ENCODE results near the gene RBM23. TPM values are rescaled to one million over a fixed set of nuclear protein-coding genes. Genes with fewer than 3 reads are reported as not detected.

The RBM23 gene
- total RNA-seq, 1 experiment from 2014 or later, result 79.2 TPM

DNA sequence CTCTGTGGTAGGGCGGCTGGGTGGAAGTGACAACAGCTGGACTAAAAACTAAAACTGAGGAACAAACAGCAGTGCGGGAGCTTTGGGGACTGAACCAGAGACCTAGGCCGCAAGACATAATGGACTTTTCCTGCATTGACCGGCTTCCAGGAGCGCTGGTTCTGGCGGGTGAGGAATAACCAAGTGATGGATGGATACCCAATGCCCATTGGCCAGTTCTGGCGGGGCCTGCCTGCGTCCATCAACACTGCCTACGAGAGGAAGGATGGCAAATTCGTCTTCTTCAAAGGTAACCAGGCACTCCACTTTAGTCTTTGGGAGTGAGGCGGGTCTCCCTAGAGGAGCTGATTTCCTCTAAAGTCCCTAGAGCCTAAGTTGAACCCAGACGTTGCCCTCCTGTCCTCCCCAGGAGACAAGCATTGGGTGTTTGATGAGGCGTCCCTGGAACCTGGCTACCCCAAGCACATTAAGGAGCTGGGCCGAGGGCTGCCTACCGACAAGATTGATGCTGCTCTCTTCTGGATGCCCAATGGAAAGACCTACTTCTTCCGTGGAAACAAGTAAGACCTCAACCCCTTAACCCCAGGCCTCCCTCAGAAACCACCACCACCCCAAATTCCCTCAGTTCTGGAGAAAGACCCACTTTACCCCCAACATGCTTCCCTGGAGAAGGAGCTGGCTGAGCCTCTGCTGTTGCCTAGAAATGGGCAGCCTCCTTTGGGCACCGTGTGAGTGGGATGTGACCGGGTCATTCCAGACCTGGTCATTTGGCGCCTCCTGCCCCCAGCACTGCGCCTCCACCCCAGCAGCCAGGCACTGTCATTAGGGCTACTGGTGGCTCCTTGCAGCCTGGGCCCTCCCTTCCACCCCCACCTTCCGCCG is 74.5 kb downstream of the RBM23 start:
- no peak for DNase-seq (ENCODE audit: low read depth)

Other genes with a start within 250 kb of the RBM23 start
- gene OXA1L, start 152.5 kb downstream of the RBM23 start, total RNA-seq (2014; rRNA removed; shearing (Covaris generic)), result 82.8 and 106 TPM in 2 replicates
- 2.2 and 2.5 TPM in 2 replicates for gene SLC7A7, start 103.7 kb downstream of the RBM23 start, total RNA-seq (2014; rRNA removed; shearing (Covaris generic))
- gene MRPL52, start 89.3 kb downstream of the RBM23 start, total RNA-seq (2014; rRNA removed; shearing (Covaris generic)), result 93.9 and 100 TPM in 2 replicates
- 613 and 718 TPM in 2 replicates for gene MMP14, start 82.6 kb downstream of the RBM23 start, total RNA-seq (2014; rRNA removed; shearing (Covaris generic))
- gene LRP10, start 47.4 kb downstream of the RBM23 start, total RNA-seq (2014; rRNA removed; shearing (Covaris generic)), result 41.9 and 44.9 TPM in 2 replicates
- gene REM2, start 35.9 kb downstream of the RBM23 start, total RNA-seq (2014; rRNA removed; shearing (Covaris generic)), result 0.12 and 0.59 TPM in 2 replicates
- gene PRMT5, start 10.2 kb upstream of the RBM23 start, total RNA-seq (2014; rRNA removed; shearing (Covaris generic)), result 49.3 and 61.1 TPM in 2 replicates
- gene HAUS4, start 37.9 kb upstream of the RBM23 start, total RNA-seq (2014; rRNA removed; shearing (Covaris generic)), result 35.3 and 59.3 TPM in 2 replicates
- 31.0 and 35.3 TPM in 2 replicates for gene AJUBA, start 63.4 kb upstream of the RBM23 start, total RNA-seq (2014; rRNA removed; shearing (Covaris generic))
- gene C14orf93, start 91.0 kb upstream of the RBM23 start, total RNA-seq (2014; rRNA removed; shearing (Covaris generic)), result 4.4 and 8.2 TPM in 2 replicates
- gene PSMB5, start 115.8 kb upstream of the RBM23 start, total RNA-seq (2014; rRNA removed; shearing (Covaris generic)), result 309 and 373 TPM in 2 replicates
- 0.10 TPM in 1 of 2 replicates, not detected in the other for gene PSMB11, start 123.1 kb upstream of the RBM23 start, total RNA-seq (2014; rRNA removed; shearing (Covaris generic))
- 6.7 and 8.3 TPM in 2 replicates for gene CDH24, start 138.4 kb upstream of the RBM23 start, total RNA-seq (2014; rRNA removed; shearing (Covaris generic))
- 37.1 and 38.9 TPM in 2 replicates for gene ACIN1, start 176.0 kb upstream of the RBM23 start, total RNA-seq (2014; rRNA removed; shearing (Covaris generic))
- 62.0 and 65.7 TPM in 2 replicates for gene C14orf119, start 176.4 kb upstream of the RBM23 start, total RNA-seq (2014; rRNA removed; shearing (Covaris generic))
- gene CIROP, start 185.8 kb upstream of the RBM23 start, total RNA-seq (2014; rRNA removed; shearing (Covaris generic)), result not detected in 2 replicates
- not detected in 2 replicates for gene CEBPE, start 200.1 kb upstream of the RBM23 start, total RNA-seq (2014; rRNA removed; shearing (Covaris generic))